GM18858 (cell line): ENCODE results near the gene PDZD2.

Experiments used
- ATAC-seq: cut with Tn5 transposase; IDR thresholded peaks from one replicate; pipeline ENCODE4 v1.9.1; 2021; ENCODE audit not compliant: unreplicated experiment

The PDZD2 gene

GRCh38 chr5:32156635-32157034 is 517.7 kb downstream of the PDZD2 start:
- ATAC-seq: no peak

GRCh38 chr5:32157078-32157477 is 518.1 kb downstream of the PDZD2 start:
- ATAC-seq: no peak

- ATAC-seq: no peak
These were observed 519.7 kb downstream of the PDZD2 start for GRCh38 chr5:32158679-32158975.

- no peak for ATAC-seq
These were observed 520.6 kb downstream of the PDZD2 start for GRCh38 chr5:32159328-32160072.

- no peak for ATAC-seq
These were observed 521.3 kb downstream of the PDZD2 start for GRCh38 chr5:32160228-32160627.
